GM18520 (cell line): Measurements from ENCODE around the gene ZNF786.
A peak's percentile ranks its signal among the peaks of the same experiment; 100 is the strongest.
"Not testable (repeated sequence)": the region's sequence is repeated elsewhere in the genome, so short reads cannot be mapped to it uniquely, and the experiment has no call there.

ENCODE experiments used
- ATAC-seq: cut with Tn5 transposase; IDR thresholded peaks from one replicate; pipeline ENCODE4 v1.9.1; 2021; ENCODE audit not compliant: unreplicated experiment

Gene ZNF786

GRCh38 chr7:149090397-149091195 is at the start of gene ZNF786:
Gene ZNF786, minus strand, starts transcription at chr7:149090718. Its CDS starts 78 bp downstream, at chr7:149090640.
- peak; percentile 70 for ATAC-seq

DNA sequence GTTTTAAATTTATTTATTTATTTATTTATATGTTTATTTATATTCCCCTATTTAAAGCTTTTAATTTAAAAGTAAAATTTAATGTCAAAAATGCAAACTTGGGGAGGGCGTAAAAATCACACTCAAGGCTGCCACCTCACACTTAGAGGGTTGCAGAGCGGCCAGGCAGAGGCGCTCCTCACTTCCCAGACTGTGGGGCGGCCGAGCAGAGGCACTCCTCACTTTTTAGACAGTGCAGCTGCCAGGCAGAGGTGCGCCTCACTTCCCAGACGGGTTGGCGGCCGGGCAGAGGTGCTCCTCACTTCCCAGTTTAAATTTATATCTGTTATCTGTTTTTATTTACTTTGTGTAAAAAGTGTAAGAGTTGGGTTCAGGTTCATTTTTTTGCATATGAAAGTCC is 45.6 kb upstream of the ZNF786 start:
- ATAC-seq: no peak

GRCh38 chr7:149133028-149133710 is 42.7 kb upstream of the ZNF786 start:
- ATAC-seq: no peak

DNA sequence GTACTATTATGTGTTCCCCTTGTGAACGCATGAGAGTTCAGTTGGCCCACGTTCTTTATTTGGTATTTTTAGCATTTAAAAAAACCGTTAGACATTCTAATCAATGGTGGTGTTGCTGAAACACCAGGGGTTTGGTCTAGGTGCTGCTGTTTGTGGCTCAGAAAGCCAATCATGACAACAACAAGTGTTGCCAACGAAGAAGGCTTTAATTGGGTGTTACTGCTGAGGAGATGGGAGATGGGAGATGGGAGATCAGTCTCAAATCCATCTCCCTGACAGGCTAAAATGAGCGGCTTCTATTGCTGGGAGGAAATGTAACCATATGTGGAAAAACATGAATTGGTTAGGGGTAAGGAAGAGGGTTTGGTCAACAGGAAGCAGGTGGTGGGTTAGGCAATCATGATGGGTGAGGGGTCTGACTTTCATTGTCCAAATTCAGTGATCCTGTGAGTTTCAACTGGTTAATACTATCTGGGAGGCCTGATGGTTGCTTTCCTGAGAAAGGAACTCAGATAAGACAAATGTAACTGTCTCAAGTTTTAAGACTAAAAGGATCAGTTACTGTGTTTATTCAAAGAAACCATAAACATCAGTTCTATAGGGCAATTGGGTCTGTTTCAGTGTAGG is 40.2 kb upstream of the ZNF786 start:
- no peak for ATAC-seq

GRCh38 chr7:149126662-149127266 is 36.2 kb upstream of the ZNF786 start:
- peak; percentile 21 for ATAC-seq

GRCh38 chr7:149125863-149126661 is 35.5 kb upstream of the ZNF786 start, which contains the start of gene ZNF425:
Gene ZNF425, minus strand, starts transcription at chr7:149126324. Its CDS starts 111 bp downstream, at chr7:149126213.
- peak; percentile 91 for ATAC-seq

DNA sequence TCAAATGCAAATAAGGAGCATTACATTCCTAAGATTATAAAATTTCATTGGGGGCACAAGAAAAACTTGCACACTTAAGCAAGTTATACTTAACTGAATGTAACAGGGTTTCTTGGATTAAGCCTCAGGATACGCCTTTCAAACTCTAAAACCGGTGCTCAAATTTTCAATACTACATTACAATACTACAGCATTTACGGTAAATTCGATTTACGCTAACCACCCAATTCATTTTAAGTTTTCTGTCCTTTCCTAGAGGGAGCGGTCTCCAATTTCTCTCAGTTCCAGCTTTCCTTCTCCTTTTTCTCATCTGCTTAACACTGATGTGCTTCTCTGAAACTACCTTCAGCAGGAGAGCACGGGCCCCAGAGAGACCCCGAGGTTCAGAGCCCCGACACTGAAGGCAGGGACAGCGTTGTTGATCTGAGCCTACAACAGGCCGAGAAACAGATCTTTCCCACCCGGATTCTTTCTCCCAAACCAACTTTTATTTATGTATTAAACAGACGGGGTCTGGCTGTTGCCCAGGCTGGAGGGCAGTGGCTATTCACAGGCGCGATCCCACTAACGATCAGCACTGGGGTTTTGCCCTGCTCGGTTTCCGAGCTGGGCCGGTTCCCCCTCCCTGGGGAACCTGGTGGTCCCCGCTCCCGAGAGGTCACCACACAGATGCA is 34.8 kb upstream of the ZNF786 start:
- ATAC-seq: no peak

GRCh38 chr7:149109969-149110368 is 19.5 kb upstream of the ZNF786 start:
- ATAC-seq: no peak

DNA sequence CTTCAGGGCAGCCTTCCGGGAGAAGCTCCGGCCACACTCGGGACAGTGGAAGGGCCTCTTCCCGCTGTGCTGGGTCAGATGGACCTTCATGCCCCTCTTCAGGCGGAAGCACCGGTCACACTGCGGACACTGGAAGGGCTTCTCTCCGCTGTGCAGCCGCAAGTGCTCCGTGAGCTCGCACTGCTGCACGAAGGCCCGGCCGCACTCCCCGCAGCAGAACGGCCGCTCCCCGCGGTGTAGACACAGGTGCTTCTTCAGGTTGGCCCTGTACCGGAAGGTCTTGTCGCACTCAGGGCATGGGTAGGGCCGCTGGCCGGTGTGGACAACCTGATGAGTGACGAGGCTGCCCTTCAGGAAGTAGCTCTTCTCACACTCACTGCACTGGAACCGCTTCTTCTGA is 14.2 kb upstream of the ZNF786 start:
- no peak for ATAC-seq

DNA sequence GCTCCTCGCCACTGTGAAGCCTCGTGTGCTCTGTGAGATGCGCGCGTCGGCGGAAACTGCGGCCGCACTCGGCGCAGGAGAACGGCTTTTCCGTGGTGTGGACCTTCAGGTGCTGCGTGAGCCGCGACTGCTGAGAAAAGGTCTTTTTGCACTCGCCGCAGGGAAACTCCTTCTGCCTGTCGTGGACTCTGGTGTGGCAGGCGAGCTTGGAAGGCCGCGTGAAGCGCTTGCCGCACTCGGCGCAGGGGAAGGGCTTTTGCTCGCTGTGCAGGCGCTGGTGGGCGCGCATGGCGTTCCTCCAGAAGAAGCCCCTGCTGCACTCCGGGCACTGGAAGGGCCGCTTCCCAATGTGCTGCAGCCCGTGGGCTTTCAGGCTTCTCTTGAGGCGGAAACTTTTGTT is 13.7 kb upstream of the ZNF786 start:
- ATAC-seq: no peak

DNA sequence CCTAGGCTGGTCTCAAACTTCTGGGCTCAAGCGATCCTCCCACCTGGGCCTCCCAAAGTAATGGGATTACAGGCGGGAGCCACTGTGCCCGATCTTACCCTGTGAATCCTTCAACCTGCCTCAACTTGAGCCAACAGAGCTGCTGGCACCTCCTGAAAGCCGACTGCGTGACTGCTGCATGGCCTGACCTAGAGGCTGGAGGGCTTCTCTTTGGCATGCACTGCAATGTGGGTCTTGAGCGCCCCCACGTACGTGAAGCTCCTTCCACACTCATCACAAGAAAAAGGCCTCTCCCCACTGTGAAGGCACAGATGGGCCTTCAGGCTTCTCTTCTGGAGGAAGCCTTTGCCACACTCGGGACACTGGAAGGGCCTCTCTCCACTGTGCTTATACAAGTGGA is 12.9 kb upstream of the ZNF786 start:
- ATAC-seq: no peak

GRCh38 chr7:149102666-149103065 is 12.1 kb upstream of the ZNF786 start:
- ATAC-seq: no peak

DNA sequence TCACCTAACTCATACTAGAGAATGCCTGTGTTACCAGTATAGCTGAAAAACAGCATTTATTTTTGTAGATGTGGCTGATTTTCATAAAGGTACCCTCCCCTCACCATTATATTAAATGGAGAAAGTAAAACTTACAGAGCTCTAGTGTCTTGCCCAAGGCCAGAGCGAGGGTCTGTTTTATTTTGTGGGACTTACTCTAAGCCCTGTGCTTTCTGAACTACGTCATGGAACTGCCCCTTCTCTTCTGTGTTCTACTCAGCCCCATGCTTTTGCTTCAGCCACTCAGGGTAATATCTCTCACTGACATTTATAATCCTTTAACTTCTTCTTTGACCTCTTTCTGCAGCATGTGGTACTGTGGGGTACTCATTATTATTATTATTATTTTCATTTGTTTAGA is 10.3 kb upstream of the ZNF786 start:
- no peak for ATAC-seq

GRCh38 chr7:149099058-149099457 is 8.5 kb upstream of the ZNF786 start:
- ATAC-seq: no peak

GRCh38 chr7:149097088-149097487 is 6.6 kb upstream of the ZNF786 start:
- no peak for ATAC-seq

DNA sequence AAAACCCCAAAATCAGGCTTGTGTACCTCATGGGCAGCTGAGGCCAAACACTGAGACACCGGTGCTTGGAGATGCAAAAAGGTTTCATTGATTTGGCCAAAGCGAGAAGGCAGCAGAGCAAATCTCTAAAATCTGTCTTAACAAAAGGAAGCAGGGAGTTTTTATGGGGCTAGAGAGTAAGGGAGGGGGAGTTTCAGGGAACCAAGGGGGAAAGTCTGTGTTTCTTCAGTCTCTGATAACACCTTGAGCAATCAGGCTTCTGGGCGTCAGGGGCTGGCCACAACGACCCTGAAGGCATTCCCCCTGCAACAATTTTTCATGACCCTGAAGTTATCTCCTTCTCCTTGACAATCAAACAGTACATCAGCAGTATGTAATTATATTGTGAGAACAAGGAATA is 2.7 kb upstream of the ZNF786 start:
- ATAC-seq: no peak

- ATAC-seq: not testable (repeated sequence)
Measured at GRCh38 chr7:149092244-149092643, 1.7 kb upstream of the ZNF786 start.

DNA sequence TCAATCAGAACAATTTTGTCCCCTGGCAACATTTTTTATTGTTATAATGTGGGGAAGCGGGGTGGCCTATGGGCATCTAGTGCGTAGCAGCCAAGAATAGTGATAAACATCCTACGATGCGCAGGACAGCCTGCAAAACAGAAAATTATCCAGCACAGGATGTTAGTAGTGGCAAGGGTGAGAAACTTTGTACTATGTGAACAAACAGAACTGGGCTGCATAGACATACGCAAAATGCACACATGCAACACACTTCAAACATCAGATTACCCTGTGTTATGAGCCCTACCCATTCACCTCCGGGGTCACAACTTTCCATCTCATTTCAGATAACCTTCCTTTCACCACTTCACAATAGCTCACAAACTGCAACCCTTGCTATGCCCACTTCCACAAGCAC is 3.1 kb downstream of the ZNF786 start:
- no peak for ATAC-seq

DNA sequence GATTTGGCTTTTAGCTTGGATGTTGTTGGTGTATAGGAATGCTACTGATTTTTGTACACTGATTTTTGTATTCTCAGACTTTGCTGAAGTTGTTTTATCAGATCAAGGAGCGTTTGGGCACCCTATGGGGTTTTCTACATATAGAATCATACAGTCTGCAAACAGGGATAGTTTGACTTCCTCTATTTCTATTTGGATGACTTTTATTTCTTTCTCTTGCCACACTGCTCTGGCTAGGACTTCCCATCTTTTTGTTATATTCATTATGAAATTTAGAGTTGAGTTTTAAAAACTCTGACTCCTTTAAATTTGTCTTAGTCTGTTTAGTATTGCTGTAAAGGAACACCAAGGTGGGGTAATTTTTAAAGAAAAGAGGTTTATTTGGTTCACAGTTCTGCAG is 4.7 kb downstream of the ZNF786 start:
- ATAC-seq: no peak

GRCh38 chr7:149084407-149084806 is 6.1 kb downstream of the ZNF786 start:
- ATAC-seq: no peak
